Activated CD4-positive, alpha-beta T cell treated with anti-CD3 and anti-CD28 coated beads, Interleukin-2, amount 10 ng/mL, durations not matched to agents 7 days and 5 days (primary cell): ENCODE measurements around the gene POLR2F. TPM values are rescaled to one million over a fixed set of nuclear protein-coding genes. Genes with fewer than 3 reads are reported as not detected.
"Not testable (repeated sequence)": the region's sequence is repeated elsewhere in the genome, so short reads cannot be mapped to it uniquely, and the experiment has no call there.

Experiments used
- CTCF ChIA-PET: fragments of 350-600 bp; sonication (Branson Sonifier 250); formaldehyde crosslinking; loops from one replicate; lab custom pipeline; 2021; ENCODE audit warnings: antibody characterized with exemption; lab: Charles Lee
- POLR2A ChIA-PET: fragments of 350-600 bp; sonication (Branson Sonifier 250); formaldehyde crosslinking; loops from one replicate; lab custom pipeline; 2021; ENCODE audit warnings: antibody characterized with exemption; lab: Charles Lee
- DNase-seq: peaks from one replicate; pipeline ENCODE4 v3.0.0-alpha.2; 2020
- H3K27ac Mint-ChIP-seq: one replicate; pipeline ENCODE4 v1.8.0; 2021; ENCODE audit warnings: mild to moderate bottlenecking, moderate library complexity, mixed read lengths
- H3K27me3 Mint-ChIP-seq: one replicate; pipeline ENCODE4 v1.8.0; 2021; ENCODE audit warnings: mixed read lengths
- H3K36me3 Mint-ChIP-seq: one replicate; pipeline ENCODE4 v1.8.0; 2021; ENCODE audit warnings: low read depth, mixed read lengths
- H3K4me1 Mint-ChIP-seq: one replicate; pipeline ENCODE4 v1.8.0; 2021; ENCODE audit warnings: mixed read lengths
- H3K4me3 Mint-ChIP-seq: one replicate; pipeline ENCODE4 v1.8.0; 2021; ENCODE audit warnings: mild to moderate bottlenecking, moderate library complexity, mixed read lengths
- H3K9me3 Mint-ChIP-seq: one replicate; pipeline ENCODE4 v1.8.0; 2021; ENCODE audit warnings: mixed read lengths
- total RNA-seq, 2 experiments: library from RNA; stranded (reverse); gene quantifications; one replicate each; pipeline ENCODE4 v1.2.3, GENCODE V29; 2021

The POLR2F gene
- total RNA-seq, 2 experiments from 2014 or later: 58.5 to 66.3 TPM

- POLR2A ChIA-PET: no interaction called here
- Mint-ChIP-seq H3K27ac (no peak overlapping the region), H3K36me3 (peaks cover 1% of the 10 kb centered on the region), H3K9me3 (no peaks in the 10 kb centered on the region), H3K4me3 (no peak overlapping the region), H3K4me1 (peaks cover 1% of the 10 kb centered on the region), H3K27me3 (no peaks in the 10 kb centered on the region)
- CTCF ChIA-PET: interaction anchor here (0.7 kb wide), 1 partner anchor 10 kb away, joined by 3 read pairs; no protein-coding TSS in a partner anchor
- DNase-seq: no peak
These were observed 9.7 kb upstream of the POLR2F start for GRCh38 chr22:37943825-37944198.

- H3K4me1 Mint-ChIP-seq, H3K27me3 Mint-ChIP-seq, DNase-seq, H3K4me3 Mint-ChIP-seq, POLR2A ChIA-PET, H3K27ac Mint-ChIP-seq, H3K36me3 Mint-ChIP-seq, H3K9me3 Mint-ChIP-seq: not testable (repeated sequence)
- CTCF ChIA-PET: interaction anchor here (1.0 kb wide), 1 partner anchor 24 kb away, joined by 3 read pairs; no protein-coding TSS in a partner anchor
These were observed 9.1 kb upstream of the POLR2F start for GRCh38 chr22:37944423-37944822.

GRCh38 chr22:37947142-37947795 lies 6.2 kb upstream of the POLR2F start:
- CTCF ChIA-PET: interaction anchor here (1.4 kb wide), 2 partner anchors 13 to 16 kb away, joined by 3 read pairs; no protein-coding TSS in a partner anchor
- not testable (repeated sequence) for DNase-seq, H3K9me3 Mint-ChIP-seq

GRCh38 chr22:37951305-37951704 lies 2.2 kb upstream of the POLR2F start:
- CTCF ChIA-PET: no interaction called here
- H3K27me3 Mint-ChIP-seq: peaks cover 18% of the 10 kb centered on the region
- H3K4me3 Mint-ChIP-seq: no peak overlapping the region
- no peaks in the 10 kb centered on the region for H3K9me3 Mint-ChIP-seq
- no peak for DNase-seq
- H3K36me3 Mint-ChIP-seq: peaks cover 3% of the 10 kb centered on the region
- POLR2A ChIA-PET: no interaction called here
- H3K4me1 Mint-ChIP-seq: peaks cover 27% of the 10 kb centered on the region
- H3K27ac Mint-ChIP-seq: no peak overlapping the region

More at GRCh38 chr22:37947142-37947795, 6.2 kb upstream of the POLR2F start:
- H3K27me3 Mint-ChIP-seq, POLR2A ChIA-PET, H3K27ac Mint-ChIP-seq, H3K4me1 Mint-ChIP-seq, H3K4me3 Mint-ChIP-seq, H3K36me3 Mint-ChIP-seq: not testable (repeated sequence)

- peaks cover 18% of the 10 kb centered on the region for H3K27me3 Mint-ChIP-seq
These were observed 870 bp upstream of the POLR2F start for GRCh38 chr22:37952629-37953028.

GRCh38 chr22:37953062-37953436 lies 450 bp upstream of the POLR2F start:
- no peak for DNase-seq
- peak overlapping the region; percentile 94 for H3K27ac Mint-ChIP-seq

More at GRCh38 chr22:37952629-37953028, 870 bp upstream of the POLR2F start:
- Mint-ChIP-seq H3K4me3 (peak overlapping the region; percentile 100), H3K36me3 (peaks cover 15% of the 10 kb centered on the region), H3K4me1 (peaks cover 27% of the 10 kb centered on the region)
- DNase-seq, H3K9me3 Mint-ChIP-seq, H3K27ac Mint-ChIP-seq, POLR2A ChIA-PET, CTCF ChIA-PET: not testable (repeated sequence)

GRCh38 chr22:37954686-37955085 lies 1.2 kb downstream of the POLR2F start:
- Mint-ChIP-seq H3K27ac (no peak overlapping the region), H3K9me3 (no peaks in the 10 kb centered on the region)
- POLR2A ChIA-PET: no interaction called here

More at GRCh38 chr22:37953062-37953436, 450 bp upstream of the POLR2F start:
- peaks cover 18% of the 10 kb centered on the region for H3K36me3 Mint-ChIP-seq
- H3K4me1 Mint-ChIP-seq: peaks cover 27% of the 10 kb centered on the region
- no peaks in the 10 kb centered on the region for H3K9me3 Mint-ChIP-seq
- ChIA-PET CTCF (interaction anchor here (1.5 to 2.1 kb wide), 3 partner anchors 11 to 71 kb away, joined by 3 to 8 read pairs (median 5); no protein-coding TSS in a partner anchor), POLR2A (no interaction called here)
- H3K27me3 Mint-ChIP-seq: peaks cover 18% of the 10 kb centered on the region
- H3K4me3 Mint-ChIP-seq: peak overlapping the region; percentile 100

GRCh38 chr22:37955825-37956397 lies 2.4 kb downstream of the POLR2F start:
- H3K4me3 Mint-ChIP-seq, H3K9me3 Mint-ChIP-seq, DNase-seq, H3K27ac Mint-ChIP-seq, POLR2A ChIA-PET: not testable (repeated sequence)
- CTCF ChIA-PET: interaction anchor here (0.6 to 1.8 kb wide), 4 partner anchors 10 to 335 kb away, joined by 3 to 6 read pairs (median 3); no protein-coding TSS in a partner anchor
- peaks cover 18% of the 10 kb centered on the region for H3K27me3 Mint-ChIP-seq
- peaks cover 27% of the 10 kb centered on the region for H3K4me1 Mint-ChIP-seq
- peaks cover 35% of the 10 kb centered on the region for H3K36me3 Mint-ChIP-seq

More at GRCh38 chr22:37954686-37955085, 1.2 kb downstream of the POLR2F start:
- Mint-ChIP-seq H3K4me1 (peaks cover 27% of the 10 kb centered on the region), H3K36me3 (peaks cover 32% of the 10 kb centered on the region), H3K4me3 (peak overlapping the region; percentile 100), H3K27me3 (peaks cover 18% of the 10 kb centered on the region)
- CTCF ChIA-PET: interaction anchor here (0.7 to 2.1 kb wide), 11 partner anchors 9 to 985 kb away, joined by 3 to 8 read pairs (median 4); no protein-coding TSS in a partner anchor
- DNase-seq: no peak

- Mint-ChIP-seq H3K4me1 (peaks cover 25% of the 10 kb centered on the region), H3K36me3 (peaks cover 46% of the 10 kb centered on the region)
These were observed 3.7 kb downstream of the POLR2F start for GRCh38 chr22:37957232-37957631.

GRCh38 chr22:37959231-37959825 lies 5.8 kb downstream of the POLR2F start:
- CTCF ChIA-PET: interaction anchor here (1.3 kb wide), 1 partner anchor 96 kb away, joined by 4 read pairs; no protein-coding TSS in a partner anchor

More at GRCh38 chr22:37957232-37957631, 3.7 kb downstream of the POLR2F start:
- ChIA-PET POLR2A (no interaction called here), CTCF (no interaction called here)
- Mint-ChIP-seq H3K4me3 (no peak overlapping the region), H3K27ac (no peak overlapping the region), H3K9me3 (no peaks in the 10 kb centered on the region), H3K27me3 (peaks cover 10% of the 10 kb centered on the region)
- no peak for DNase-seq

GRCh38 chr22:37961062-37961461 lies 7.6 kb downstream of the POLR2F start:
- Mint-ChIP-seq H3K27ac (no peak overlapping the region), H3K4me3 (no peak overlapping the region), H3K27me3 (no peaks in the 10 kb centered on the region), H3K4me1 (peaks cover 2% of the 10 kb centered on the region), H3K9me3 (no peaks in the 10 kb centered on the region), H3K36me3 (peaks cover 47% of the 10 kb centered on the region)
- no peak for DNase-seq
- CTCF ChIA-PET: no interaction called here
- POLR2A ChIA-PET: no interaction called here

More at GRCh38 chr22:37959231-37959825, 5.8 kb downstream of the POLR2F start:
- Mint-ChIP-seq H3K27me3 (no peaks in the 10 kb centered on the region), H3K4me1 (peaks cover 9% of the 10 kb centered on the region), H3K4me3 (no peak overlapping the region), H3K27ac (no peak overlapping the region), H3K9me3 (no peaks in the 10 kb centered on the region), H3K36me3 (peaks cover 46% of the 10 kb centered on the region)
- DNase-seq: no peak
- POLR2A ChIA-PET: no interaction called here

GRCh38 chr22:37965940-37966664 lies 12.6 kb downstream of the POLR2F start:
- no peak overlapping the region for H3K4me3 Mint-ChIP-seq
- POLR2A ChIA-PET: no interaction called here
- H3K9me3 Mint-ChIP-seq: no peaks in the 10 kb centered on the region
- CTCF ChIA-PET: interaction anchor here (0.6 to 3.5 kb wide), 11 partner anchors 10 to 341 kb away, joined by 3 to 13 read pairs (median 4); no protein-coding TSS in a partner anchor
- H3K27me3 Mint-ChIP-seq: no peaks in the 10 kb centered on the region
- H3K27ac Mint-ChIP-seq: no peak overlapping the region
- H3K4me1 Mint-ChIP-seq: peaks cover 2% of the 10 kb centered on the region
- H3K36me3 Mint-ChIP-seq: peaks cover 26% of the 10 kb centered on the region
- no peak for DNase-seq
